HepG2 (cell line): ENCODE data around the gene ZNF732. TPM values are rescaled to one million over a fixed set of nuclear protein-coding genes. Genes with fewer than 3 reads are reported as not detected.

Experiments used
- ATAC-seq: fragments of 200-7000 bp; cut with Tn5 transposase; 3 replicates; pipeline ENCODE4 v1.9.1; 2020; ENCODE audit warnings: mild to moderate bottlenecking, moderate library complexity
- BruUV-seq: library from RNA; stranded (reverse); fragments of 400-500 nt; replicated peaks from 2 replicates; lab custom pipeline; 2021; lab: Mats Ljungman, UMichigan
- CTCF ChIA-PET: fragments of 300-600 bp; formaldehyde crosslinking; extraction: SDS; loops from one replicate; lab custom pipeline; 2021; ENCODE audit warnings: low total read pairs, inconsistent platforms, low intra/inter-chr PET ratio; lab: Yijun Ruan, JAX
- POLR2A ChIA-PET: fragments of 350-600 bp; sonication (Branson Sonifier 250); formaldehyde crosslinking; loops from one replicate; lab custom pipeline; 2020; ENCODE audit warnings: antibody characterized with exemption, inconsistent platforms; lab: Yijun Ruan, JAX
- DNase-seq: peaks from one replicate; pipeline ENCODE4 v3.0.0-alpha.2; 2015; ENCODE audit warnings: low spot score
- FAIRE-seq: peaks from 3 replicates; lab custom pipeline; 2011; peaks lifted over from hg19 to GRCh38; lab: Jason Lieb, UNC
- H2AFZ ChIP-seq: one replicate; pipeline ENCODE4 v1.6.1; 2011; ENCODE audit warnings: low read length, inconsistent platforms
- H3K27ac ChIP-seq: fragments of 300-600 bp; 3 replicates; pipeline ENCODE4 v1.8.0; 2011; ENCODE audit warnings: mixed run types, mild to moderate bottlenecking, mixed read lengths, low read length, inconsistent platforms; ENCODE audit not compliant: insufficient read depth; ENCODE audit errors: extremely low read length
- H3K27me3 ChIP-seq, 2 experiments: fragments of 200-600 bp in 1 of 2; 2 replicates in 1 of 2; 3 replicates in 1 of 2; pipeline versions ENCODE4 v1.6.0 to v1.8.0; 2011; ENCODE audit warnings: low read length in 2 of 2, mild to moderate bottlenecking in 2 of 2, moderate library complexity in 2 of 2, inconsistent platforms in 1 of 2; ENCODE audit not compliant: insufficient read depth in 2 of 2, control insufficient read depth in 1 of 2
- H3K36me3 ChIP-seq, 2 experiments: fragments of 200-600 bp in 1 of 2; replicated peaks in 1 of 2; 2 replicates in 1 of 2; 3 replicates in 1 of 2; pipeline versions ENCODE4 v1.5.1 to v1.8.0; 2011; ENCODE audit warnings: low read length in 2 of 2, inconsistent platforms in 1 of 2; ENCODE audit not compliant: insufficient read depth in 2 of 2, control insufficient read depth in 1 of 2
- H3K4me1 ChIP-seq: 2 replicates; pipeline ENCODE4 v1.5.1; 2012; ENCODE audit warnings: low read length, inconsistent platforms; ENCODE audit not compliant: insufficient read depth
- H3K4me2 ChIP-seq: 2 replicates; pipeline ENCODE4 v1.6.0; 2011; ENCODE audit warnings: low read depth, low read length, inconsistent platforms
- H3K4me3 ChIP-seq, 3 experiments: fragments of 200-600 bp in 1 of 3; sonication (generic), shearing (Covaris generic) in 1 of 3; replicated peaks in 1 of 3; 2 replicates each; pipeline ENCODE4 v1.5.1; 2011 to 2016; ENCODE audit warnings: low read length in 3 of 3, inconsistent platforms in 2 of 3, low read depth in 2 of 3, mild to moderate bottlenecking in 2 of 3, control low read depth in 1 of 3, mixed read lengths in 1 of 3; ENCODE audit not compliant: insufficient read depth in 1 of 3
- H3K79me2 ChIP-seq: one replicate; pipeline ENCODE4 v1.6.1; 2011; ENCODE audit warnings: low read length, inconsistent platforms; ENCODE audit not compliant: insufficient read depth
- H3K9ac ChIP-seq: 2 replicates; pipeline ENCODE4 v1.6.0; 2011; ENCODE audit warnings: mild to moderate bottlenecking, low read depth, low read length, inconsistent platforms; ENCODE audit not compliant: insufficient read depth
- H3K9me3 ChIP-seq: 2 replicates; pipeline ENCODE4 v1.5.1; 2012; ENCODE audit warnings: mild to moderate bottlenecking, low read length
- H4K20me1 ChIP-seq: 2 replicates; pipeline ENCODE4 v1.6.0; 2011; ENCODE audit warnings: inconsistent platforms, mild to moderate bottlenecking, low read length, moderate library complexity; ENCODE audit not compliant: insufficient read depth
- AGO2 ChIP-seq: fragments of 200-400 bp; formaldehyde crosslinking; optimal IDR thresholded peaks from 2 replicates; pipeline ENCODE3; 2017; ENCODE audit warnings: mild to moderate bottlenecking, low read depth, low read length, moderate library complexity
- ARID2 ChIP-seq: sonication (generic); formaldehyde crosslinking; IDR thresholded peaks from 2 replicates; pipeline ENCODE4 v1.8.1; 2022; ENCODE audit warnings: mild to moderate bottlenecking, missing genetic modification reagents, borderline replicate concordance
- NFAT5 ChIP-seq: sonication (generic); formaldehyde crosslinking; IDR thresholded peaks from 2 replicates; pipeline ENCODE4 v1.4.0; 2020; ENCODE audit warnings: missing genetic modification reagents
- SKI ChIP-seq: fragments of 450-650 bp; IDR thresholded peaks from one replicate; pipeline ENCODE4 v1.6.1; 2018; ENCODE audit warnings: mild to moderate bottlenecking; ENCODE audit not compliant: partially characterized antibody
- TIGD3 ChIP-seq: sonication (generic); formaldehyde crosslinking; IDR thresholded peaks from 2 replicates; pipeline ENCODE4 v1.5.1; 2020; ENCODE audit warnings: mild to moderate bottlenecking, missing genetic modification reagents, borderline replicate concordance
- ZNF546 ChIP-seq: sonication (generic); formaldehyde crosslinking; conservative IDR thresholded peaks from 2 replicates; pipeline ENCODE4 v1.8.1; 2023; ENCODE audit warnings: mild to moderate bottlenecking, missing genetic modification reagents
- WGBS: methylation state at CpG from one replicate; pipeline ENCODE4 v1.1.6; 2017; ENCODE audit warnings: low lambda C conversion rate; 5-methylcytosine and 5-hydroxymethylcytosine counted together
- in situ Hi-C: cut with HindIII; loops from 2 replicates; pipeline ENCODE4 v1.10.0; 2017; ENCODE audit warnings: low pct_unique_long_range_greater_than_20kb; ENCODE audit not compliant: extremely low pct_ligation_motif_present
- intact Hi-C: fragments of 100-400 bp; cut with micrococcal nuclease; formaldehyde crosslinking; loops from one replicate; pipeline ENCODE4 v1.10.0; 2022; ENCODE audit not compliant: unreplicated experiment
- polyA plus RNA-seq, 8 experiments: library from polyadenylated mRNA; depleted of rRNA in 3 of 8; stranded (reverse) in 7 of 8; unstranded in 1 of 8; fragments of >200 nt; fragmentation: Illumina TruSeq in 4 of 8; extraction: Trizol in 4 of 8; gene quantifications; 2 replicates each; pipeline versions ENCODE4 v1.2.1 to v1.2.3, GENCODE V29; 2011 to 2016; ENCODE audit warnings: low read depth in 4 of 8, missing spikeins in 1 of 8, mixed read lengths in 1 of 8; ENCODE audit not compliant: insufficient read depth in 1 of 8
- total RNA-seq, 5 experiments: library from RNA; depleted of rRNA; stranded (reverse); fragments of >200 nt; fragmentation: Illumina TruSeq; extraction: Trizol; gene quantifications; 2 replicates each; pipeline ENCODE4 v1.2.3, GENCODE V29; 2016; ENCODE audit warnings: low read depth in 1 of 5

The ZNF732 gene
- total and polyA plus RNA-seq, 2 of the 13 experiments (the other 11 are each of a cell fraction or from before 2014, with no cell fraction given): not detected

GRCh38 chr4:253936-254756 lies 51.1 kb downstream of the ZNF732 start:
- no TSS peak for BruUV-seq
- H3K27ac ChIP-seq: no peak overlapping the region
- TF ChIP-seq ZNF546 (CRISPR knock-in tag): no peak
- TF ChIP-seq TIGD3 (CRISPR knock-in tag): no peak
- no peak for TF ChIP-seq SKI
- no peak overlapping the region for H2AFZ ChIP-seq
- H3K9me3 ChIP-seq: peaks cover 88% of the 10 kb centered on the region
- no peak for FAIRE-seq
- CTCF ChIA-PET: no interaction called here
- no peaks in the 10 kb centered on the region for H3K36me3 ChIP-seq
- no peak overlapping the region for H3K4me2 ChIP-seq
- no peaks in the 10 kb centered on the region; a peak in 1 of 5 replicates for H3K27me3 ChIP-seq
- in situ Hi-C loops (no loop called here), intact Hi-C loops (no loop called here)
- no peaks in the 10 kb centered on the region for H3K79me2 ChIP-seq
- no peaks in the 10 kb centered on the region for H3K4me1 ChIP-seq
- ATAC-seq: no peak
- POLR2A ChIA-PET: no interaction called here
- H3K9ac ChIP-seq: no peak overlapping the region
- H4K20me1 ChIP-seq: no peaks in the 10 kb centered on the region
- no peak for DNase-seq
- no peak overlapping the region for H3K4me3 ChIP-seq
- WGBS: 4% methylated on average over 5 of the region's 5 CpGs

- ChIA-PET CTCF (no interaction called here), POLR2A (no interaction called here)
- Histone ChIP-seq H3K79me2 (no peaks in the 10 kb centered on the region), H3K27ac (no peak overlapping the region), H4K20me1 (no peaks in the 10 kb centered on the region), H3K9me3 (peaks cover 90% of the 10 kb centered on the region), H3K9ac (no peak overlapping the region), H2AFZ (no peak overlapping the region), H3K4me1 (no peaks in the 10 kb centered on the region), H3K27me3 (no peaks in the 10 kb centered on the region; a peak in 1 of 5 replicates), H3K36me3 (no peaks in the 10 kb centered on the region), H3K4me3 (no peak overlapping the region), H3K4me2 (no peak overlapping the region)
- intact Hi-C loops: no loop called here
- ATAC-seq: no peak
- in situ Hi-C loops: no loop called here
- no peak for FAIRE-seq
- 6% methylated on average over 2 of the region's 2 CpGs for WGBS
- no peak for DNase-seq
- no TSS peak for BruUV-seq
- TF ChIP-seq ARID2 (CRISPR knock-in tag) (no peak), AGO2 (no peak), NFAT5 (CRISPR knock-in tag) (no peak)
These were observed 53.1 kb downstream of the ZNF732 start for GRCh38 chr4:252065-252601.
